ENCODE data around the gene PCDH1. TPM values are rescaled to one million over a fixed set of nuclear protein-coding genes. Genes with fewer than 3 reads are reported as not detected.

PCDH1 gene
- total RNA-seq, 1 experiment from 2014 or later = 9.9 TPM

- ChIA-PET CTCF (interaction anchor here (0.6 to 4.0 kb wide), 6 partner anchors 12 to 512 kb away, joined by 3 to 32 read pairs (median 4); partner anchors contain the start of gene DELE1), POLR2A (interaction anchor here (0.5 to 5.1 kb wide), 11 partner anchors 11 to 274 kb away, joined by 3 to 31 read pairs (median 4); partner anchors contain the start of genes DELE1, HDAC3, RELL2 and RNF14)
- H3K4me3 Mint-ChIP-seq (ENCODE audit: unreplicated experiment) = no peak overlapping the region
- BruUV-seq (replicated peaks) = no TSS peak
- DNase-seq (ENCODE audit: unreplicated experiment) = peak; percentile 88
- peaks cover 16% of the 10 kb centered on the region for H3K4me1 Mint-ChIP-seq (ENCODE audit: insufficient read depth, unreplicated experiment)
- TF ChIP-seq CTCF (IDR thresholded peaks at IDR 0.05; ENCODE audit: unreplicated experiment) = no peak
- intact Hi-C loops (cut with micrococcal nuclease) = no loop called here
- H3K27ac Mint-ChIP-seq (ENCODE audit: low read depth, unreplicated experiment) = no peak overlapping the region
- no peaks in the 10 kb centered on the region for H3K36me3 Mint-ChIP-seq (ENCODE audit: insufficient read depth, unreplicated experiment)
- H3K27me3 Mint-ChIP-seq (ENCODE audit: insufficient read depth, unreplicated experiment) = no peaks in the 10 kb centered on the region
- peaks cover 8% of the 10 kb centered on the region for H3K9me3 Mint-ChIP-seq (ENCODE audit: unreplicated experiment)
Observed at GRCh38 chr5:141910271-141910673, 32.1 kb upstream of the PCDH1 start.

- ChIA-PET POLR2A (interaction anchor here (0.6 to 5.1 kb wide), 5 partner anchors 10 to 266 kb away, joined by 3 to 31 read pairs (median 6); partner anchors contain the start of genes DELE1 and RNF14), CTCF (interaction anchor here (0.6 to 4.0 kb wide), 8 partner anchors 13 to 386 kb away, joined by 3 to 32 read pairs (median 3); partner anchors contain the start of gene DELE1)
- no peak for TF ChIP-seq CTCF (IDR thresholded peaks at IDR 0.05; ENCODE audit: unreplicated experiment)
- Mint-ChIP-seq H3K27me3 (ENCODE audit: insufficient read depth, unreplicated experiment) (no peaks in the 10 kb centered on the region), H3K4me1 (ENCODE audit: insufficient read depth, unreplicated experiment) (peaks cover 16% of the 10 kb centered on the region), H3K9me3 (ENCODE audit: unreplicated experiment) (peaks cover 8% of the 10 kb centered on the region), H3K36me3 (ENCODE audit: insufficient read depth, unreplicated experiment) (no peaks in the 10 kb centered on the region), H3K27ac (ENCODE audit: low read depth, unreplicated experiment) (no peak overlapping the region), H3K4me3 (ENCODE audit: unreplicated experiment) (no peak overlapping the region)
- no peak for DNase-seq (ENCODE audit: unreplicated experiment)
- intact Hi-C loops (cut with micrococcal nuclease) = no loop called here
- BruUV-seq (replicated peaks) = no TSS peak
Observed at GRCh38 chr5:141909212-141909611, 31.0 kb upstream of the PCDH1 start.

- POLR2A ChIA-PET = interaction anchor here (0.6 to 5.1 kb wide), 3 partner anchors 13 to 266 kb away, joined by 3 to 31 read pairs (median 6); partner anchors contain the start of gene DELE1
- DNase-seq (ENCODE audit: unreplicated experiment) = peak; percentile 37
- Mint-ChIP-seq H3K9me3 (ENCODE audit: unreplicated experiment) (peaks cover 8% of the 10 kb centered on the region), H3K4me3 (ENCODE audit: unreplicated experiment) (no peak overlapping the region), H3K4me1 (ENCODE audit: insufficient read depth, unreplicated experiment) (peaks cover 16% of the 10 kb centered on the region), H3K27ac (ENCODE audit: low read depth, unreplicated experiment) (no peak overlapping the region), H3K27me3 (ENCODE audit: insufficient read depth, unreplicated experiment) (no peaks in the 10 kb centered on the region), H3K36me3 (ENCODE audit: insufficient read depth, unreplicated experiment) (no peaks in the 10 kb centered on the region)
- no TSS peak for BruUV-seq (replicated peaks)
- CTCF ChIA-PET = interaction anchor here (0.6 to 4.0 kb wide), 6 partner anchors 14 to 221 kb away, joined by 3 to 32 read pairs (median 3); partner anchors contain the start of gene DELE1
- TF ChIP-seq CTCF (IDR thresholded peaks at IDR 0.05; ENCODE audit: unreplicated experiment) = no peak
- intact Hi-C loops (cut with micrococcal nuclease) = no loop called here
Observed at GRCh38 chr5:141908796-141909195, 30.6 kb upstream of the PCDH1 start.

DNA sequence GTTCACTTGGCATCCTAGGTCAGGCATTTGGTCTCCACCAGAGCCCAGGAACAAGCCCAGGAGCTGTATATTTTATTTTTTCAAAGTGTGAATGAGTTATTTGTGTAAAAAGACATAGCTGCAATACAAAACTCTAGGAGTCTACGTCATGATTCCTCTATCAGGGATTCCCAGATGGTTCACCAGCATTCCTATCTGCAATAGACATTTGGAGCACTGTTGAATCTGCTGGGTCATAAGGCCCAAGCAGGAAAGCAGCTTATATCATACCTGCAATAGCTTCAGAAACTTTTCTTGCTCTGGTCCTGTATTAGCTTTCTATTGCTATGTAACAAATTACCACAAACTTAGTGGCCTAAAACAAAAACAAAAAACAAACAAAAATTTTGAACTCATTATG lies 28.8 kb upstream of the PCDH1 start:
- BruUV-seq (replicated peaks) = no TSS peak
- ChIA-PET POLR2A (interaction anchor here (0.7 to 1.5 kb wide), 4 partner anchors 10 to 194 kb away, joined by 3 to 7 read pairs (median 4); partner anchors contain the start of gene DELE1), CTCF (interaction anchor here (0.8 to 4.4 kb wide), 6 partner anchors 17 to 255 kb away, joined by 3 to 41 read pairs (median 6); partner anchors contain the start of genes FCHSD1 and PCDH1)
- intact Hi-C loops (cut with micrococcal nuclease) = no loop called here
- TF ChIP-seq CTCF (IDR thresholded peaks at IDR 0.05; ENCODE audit: unreplicated experiment) = no peak
- DNase-seq (ENCODE audit: unreplicated experiment) = no peak
- Mint-ChIP-seq H3K4me3 (ENCODE audit: unreplicated experiment) (no peak overlapping the region), H3K27ac (ENCODE audit: low read depth, unreplicated experiment) (no peak overlapping the region), H3K4me1 (ENCODE audit: insufficient read depth, unreplicated experiment) (peaks cover 16% of the 10 kb centered on the region), H3K9me3 (ENCODE audit: unreplicated experiment) (peaks cover 8% of the 10 kb centered on the region), H3K27me3 (ENCODE audit: insufficient read depth, unreplicated experiment) (no peaks in the 10 kb centered on the region), H3K36me3 (ENCODE audit: insufficient read depth, unreplicated experiment) (no peaks in the 10 kb centered on the region)

Measured in MCF 10A (cell line).